SKM-1 treated with dmso at 0.1 percent for 144 hours (cell line): ENCODE data around the gene UBAP1.
"Not testable (repeated sequence)": the region's sequence is repeated elsewhere in the genome, so short reads cannot be mapped to it uniquely, and the experiment has no call there.

Experiments
- DNase-seq: peaks from one replicate; lab custom pipeline; 2025; ENCODE audit not compliant: unreplicated experiment; lab: John Stamatoyannopoulos, UW

UBAP1 gene

DNA sequence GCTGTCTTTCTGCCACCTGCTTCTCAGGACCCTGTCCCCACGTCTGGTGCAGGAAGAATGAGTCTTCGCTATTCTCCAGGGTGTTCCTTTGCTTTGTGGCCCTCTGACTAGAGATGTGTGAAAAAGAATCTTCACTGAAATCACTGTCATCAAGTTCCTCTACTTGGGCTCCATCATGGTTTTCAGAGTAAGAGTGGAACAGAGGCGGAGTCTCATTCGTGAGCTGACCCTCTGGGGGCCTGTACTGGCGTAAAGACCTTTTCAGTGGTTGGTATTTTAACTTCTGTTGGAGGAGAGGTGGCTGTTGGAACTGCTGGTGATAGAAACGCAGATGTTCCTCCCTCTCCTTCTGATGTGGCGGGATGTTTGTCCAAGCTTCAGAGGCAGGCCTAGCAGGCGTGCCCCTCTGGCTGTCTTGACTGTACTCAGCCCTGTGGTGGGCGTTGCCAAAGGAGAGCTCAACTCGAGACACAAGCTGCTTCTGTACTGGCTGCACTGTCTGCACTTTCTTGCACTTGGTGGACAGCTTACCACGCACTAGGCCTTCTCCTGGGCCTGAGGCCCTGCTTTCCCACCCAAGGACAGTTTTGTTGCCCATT is 78.2 kb downstream of the UBAP1 start:
- no peak for DNase-seq

- no peak for DNase-seq
These were observed 80.5 kb downstream of the UBAP1 start for GRCh38 chr9:34259315-34259714.

- no peak for DNase-seq
These were observed 84.1 kb downstream of the UBAP1 start for GRCh38 chr9:34262971-34263370.

DNA sequence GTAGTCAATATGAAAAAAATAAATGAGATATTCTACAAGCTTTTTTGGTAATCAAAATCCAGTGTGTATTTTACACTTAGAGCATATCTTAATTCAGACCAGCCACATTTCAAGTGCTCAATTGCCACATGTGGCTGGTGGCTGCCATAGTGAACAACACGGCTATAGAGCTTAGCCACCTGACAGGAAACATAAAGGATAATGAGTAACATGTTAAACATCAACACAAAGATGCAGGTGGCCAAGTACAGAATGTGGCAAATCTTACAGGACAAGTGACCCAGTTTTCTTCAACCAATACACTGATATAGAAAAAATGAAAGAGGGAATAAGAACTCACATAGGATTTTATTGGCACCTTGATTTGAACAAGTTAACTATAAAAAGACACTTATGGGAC is 88.8 kb downstream of the UBAP1 start:
- DNase-seq, result no peak

DNA sequence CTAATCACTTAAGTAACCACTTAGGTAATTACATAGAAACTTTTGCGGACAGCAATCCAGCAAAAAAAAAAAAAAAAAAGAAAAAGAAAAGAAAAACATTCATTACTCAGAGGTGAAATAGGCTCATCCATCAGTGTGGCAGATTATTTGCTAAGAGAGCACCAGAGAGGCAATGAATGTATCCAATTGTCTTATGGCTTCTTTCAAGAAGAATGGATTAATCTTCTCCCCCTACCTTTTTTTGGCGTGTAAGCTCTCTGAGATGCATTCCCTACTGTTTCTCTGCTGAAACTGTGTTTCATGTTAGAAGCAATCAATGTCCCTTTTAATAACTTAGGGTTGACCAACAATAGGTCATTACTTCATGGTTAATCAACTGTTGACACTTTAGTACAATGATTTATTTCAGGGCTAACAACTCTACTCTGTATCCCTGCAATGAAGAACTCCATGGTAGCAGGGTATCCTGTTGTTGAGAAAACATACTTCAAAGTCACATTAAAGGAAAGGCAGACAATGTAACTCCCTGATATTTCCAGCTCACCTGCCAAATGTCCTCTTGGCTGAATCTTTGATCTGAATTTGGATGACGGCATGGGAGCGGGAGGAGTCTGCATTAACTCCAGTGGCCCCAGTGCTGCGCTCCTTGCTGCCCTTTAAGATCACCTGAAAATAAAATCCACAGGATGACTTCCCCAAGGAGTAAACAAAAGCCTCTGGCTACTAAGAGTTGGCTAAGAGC is 92.6 kb downstream of the UBAP1 start:
- DNase-seq, result no peak

- DNase-seq, result no peak
These were observed 93.3 kb downstream of the UBAP1 start for GRCh38 chr9:34272101-34272541.

DNA sequence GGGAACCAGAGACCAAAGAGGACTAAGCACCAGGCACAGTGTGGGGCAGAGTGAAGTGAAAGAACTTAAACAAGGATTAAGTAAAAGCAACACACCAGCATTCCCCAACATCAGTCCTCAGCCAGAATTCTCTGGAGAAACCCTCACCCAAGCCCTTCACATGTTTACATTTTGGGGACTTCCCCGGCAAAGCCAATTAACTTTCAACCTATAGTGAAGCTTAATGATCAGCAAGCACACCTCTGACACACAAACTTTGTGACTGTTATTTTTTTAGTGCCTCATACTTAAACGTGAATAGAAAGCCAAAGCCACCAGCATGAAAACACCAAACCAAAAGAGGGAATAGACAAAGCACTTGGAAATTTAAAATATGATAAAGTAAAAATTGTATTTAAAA is 94.7 kb downstream of the UBAP1 start:
- not testable (repeated sequence) for DNase-seq

- DNase-seq, result no peak
These were observed 97.0 kb downstream of the UBAP1 start for GRCh38 chr9:34275811-34276210.

- no peak for DNase-seq
These were observed 97.9 kb downstream of the UBAP1 start for GRCh38 chr9:34276772-34277171.

DNA sequence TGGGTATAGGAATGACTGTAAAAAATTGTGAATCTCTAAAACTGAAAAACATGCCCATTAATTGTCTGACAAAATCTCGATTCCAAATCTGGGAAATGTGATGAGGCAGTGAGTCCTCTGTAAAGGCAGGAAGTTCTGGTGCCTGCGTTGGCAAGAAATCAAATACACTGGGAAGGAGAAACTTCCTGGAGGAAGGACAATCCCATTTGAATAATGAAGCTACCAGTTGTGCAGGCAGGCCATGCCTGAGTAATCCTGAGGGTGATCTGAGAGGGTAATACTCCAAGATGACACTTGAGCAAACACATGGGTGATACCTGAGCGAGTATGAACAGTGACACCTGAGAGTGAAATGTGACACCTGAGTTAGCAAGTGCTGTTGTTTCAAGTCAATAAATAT is 100.6 kb downstream of the UBAP1 start:
- no peak for DNase-seq

GRCh38 chr9:34282096-34282495 is 103.3 kb downstream of the UBAP1 start:
- DNase-seq, result no peak

GRCh38 chr9:34289159-34289558 is 110.3 kb downstream of the UBAP1 start:
- no peak for DNase-seq

DNA sequence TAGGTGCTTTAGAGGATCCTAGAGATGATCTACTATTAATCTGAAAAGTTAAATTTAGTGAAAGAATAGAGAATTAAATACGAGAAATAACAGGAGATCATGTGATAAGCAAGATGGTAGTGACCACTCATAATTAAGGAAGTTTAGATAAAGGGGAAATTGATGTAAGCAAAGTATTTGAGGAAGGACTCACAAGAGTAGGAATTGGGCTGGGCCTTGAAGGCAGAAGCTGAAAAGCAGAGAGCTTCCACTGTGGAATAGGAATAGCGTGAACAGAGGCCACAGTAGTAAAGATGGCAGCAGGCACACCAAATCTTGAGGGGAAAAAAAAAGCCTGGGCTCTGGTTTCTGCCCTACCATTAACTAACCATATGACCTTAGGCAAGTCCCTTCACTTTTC is 112.2 kb downstream of the UBAP1 start:
- DNase-seq, result no peak

GRCh38 chr9:34291423-34291822 is 112.6 kb downstream of the UBAP1 start:
- DNase-seq, result no peak

GRCh38 chr9:34292552-34292951 is 113.7 kb downstream of the UBAP1 start:
- no peak for DNase-seq

- DNase-seq, result not testable (repeated sequence)
These were observed 122.2 kb downstream of the UBAP1 start for GRCh38 chr9:34301064-34301463.
